K562 (cell line): ENCODE results near the gene GPRIN3. TPM values are rescaled to one million over a fixed set of nuclear protein-coding genes. Genes with fewer than 3 reads are reported as not detected.

Source experiments
- ATAC-seq: fragments of 200-7000 bp; cut with Tn5 transposase; 3 replicates; pipeline ENCODE4 v1.9.1; 2020; ENCODE audit warnings: moderate library complexity
- BruUV-seq: library from RNA; stranded (reverse); fragments of 400-500 nt; replicated peaks from 2 replicates; lab custom pipeline; 2021; lab: Mats Ljungman, UMichigan
- CTCF ChIA-PET: fragments of 300-600 bp; formaldehyde crosslinking; extraction: SDS; loops from one replicate; lab custom pipeline; 2021; ENCODE audit warnings: low intra/inter-chr PET ratio; lab: Yijun Ruan, JAX
- POLR2A ChIA-PET: fragments of 300-600, 350-650 bp; sonication (Branson Sonifier 250); formaldehyde crosslinking; extraction: SDS; loops from one replicate; lab custom pipeline; 2021; ENCODE audit warnings: antibody characterized with exemption, inconsistent platforms; lab: Yijun Ruan, JAX
- DNase-seq, 4 experiments: peaks; one replicate each; pipeline versions ENCODE4 v3.0.0 to v3.0.0-alpha.2; 2011 to 2018; ENCODE audit warnings: low spot score in 3 of 4, mixed read lengths in 3 of 4; ENCODE audit errors: extremely low read depth in 1 of 4
- FAIRE-seq: peaks from 2 replicates; lab custom pipeline; 2011; peaks lifted over from hg19 to GRCh38; lab: Jason Lieb, UNC
- H2AFZ ChIP-seq: 2 replicates; pipeline ENCODE4 v1.6.0; 2011; ENCODE audit warnings: low read depth, low read length, control low read depth, inconsistent platforms
- H3K27ac ChIP-seq: fragments of 200-600 bp; 3 replicates; pipeline ENCODE4 v1.8.0; 2011; ENCODE audit warnings: low read depth, mild to moderate bottlenecking, control low read depth, inconsistent platforms, low read length, moderate library complexity, mixed read lengths; ENCODE audit errors: extremely low read depth
- H3K27me3 ChIP-seq, 2 experiments: fragments of 300-600 bp in 1 of 2; 2 replicates in 1 of 2; 3 replicates in 1 of 2; pipeline versions ENCODE4 v1.6.0 to v1.8.0; 2011; ENCODE audit warnings: inconsistent platforms in 2 of 2, low read length in 2 of 2, mild to moderate bottlenecking in 1 of 2, mixed read lengths in 1 of 2, moderate library complexity in 1 of 2; ENCODE audit not compliant: control insufficient read depth in 2 of 2, insufficient read depth in 2 of 2
- H3K36me3 ChIP-seq: fragments of 300-600 bp; 3 replicates; pipeline ENCODE4 v1.8.0; 2011; ENCODE audit warnings: mild to moderate bottlenecking, low read length, inconsistent platforms; ENCODE audit not compliant: control insufficient read depth, insufficient read depth
- H3K4me1 ChIP-seq, 2 experiments: fragments of 200-600 bp in 1 of 2; replicated peaks in 1 of 2; 2 replicates in 1 of 2; 3 replicates in 1 of 2; pipeline versions ENCODE4 v1.5.1 to v1.8.0; 2011; ENCODE audit warnings: inconsistent platforms in 2 of 2, low read length in 2 of 2, mild to moderate bottlenecking in 1 of 2, mixed read lengths in 1 of 2, moderate library complexity in 1 of 2; ENCODE audit not compliant: control insufficient read depth in 2 of 2, insufficient read depth in 2 of 2
- H3K4me2 ChIP-seq: 2 replicates; pipeline ENCODE4 v1.6.1; 2011; ENCODE audit warnings: low read length, control low read depth, inconsistent platforms, mixed read lengths; ENCODE audit not compliant: insufficient read depth
- H3K4me3 ChIP-seq: fragments of 200-600 bp; sonication (generic), shearing (Covaris generic); 2 replicates; pipeline ENCODE4 v1.5.1; 2016; ENCODE audit warnings: control low read depth, inconsistent platforms
- H3K79me2 ChIP-seq: fragments of 200-600 bp; 3 replicates; pipeline ENCODE4 v1.8.0; 2011; ENCODE audit warnings: low read length, inconsistent platforms; ENCODE audit not compliant: control insufficient read depth, insufficient read depth
- H3K9ac ChIP-seq, 2 experiments: 2 replicates each; pipeline versions ENCODE4 v1.6.0 to v1.6.1; 2011; ENCODE audit warnings: low read depth in 2 of 2, low read length in 2 of 2, control low read depth in 1 of 2, inconsistent platforms in 1 of 2, mild to moderate bottlenecking in 1 of 2, mixed read lengths in 1 of 2; ENCODE audit not compliant: insufficient read depth in 1 of 2
- H3K9me1 ChIP-seq: one replicate; pipeline ENCODE4 v1.6.0; 2011; ENCODE audit warnings: inconsistent platforms, mild to moderate bottlenecking, low read length, moderate library complexity; ENCODE audit not compliant: control insufficient read depth, insufficient read depth
- H3K9me3 ChIP-seq: replicated peaks from 2 replicates; pipeline ENCODE4 v1.5.1; 2011; ENCODE audit warnings: low read depth, low read length, inconsistent platforms; ENCODE audit not compliant: control insufficient read depth, insufficient read depth
- H4K20me1 ChIP-seq: replicated peaks from 2 replicates; pipeline ENCODE4 v1.6.1; 2011; ENCODE audit warnings: low read length, inconsistent platforms, mixed read lengths; ENCODE audit not compliant: control insufficient read depth, insufficient read depth
- CBFB ChIP-seq: sonication (generic); formaldehyde crosslinking; IDR thresholded peaks from 2 replicates; pipeline ENCODE4 v1.4.0; 2020; ENCODE audit warnings: mild to moderate bottlenecking, missing genetic modification reagents
- CHD2 ChIP-seq: IDR thresholded peaks from 2 replicates; pipeline ENCODE4 v1.6.1; 2011; ENCODE audit warnings: low read depth, low read length
- HBP1 ChIP-seq: fragments of 450-650 bp; formaldehyde crosslinking; IDR thresholded peaks from 2 replicates; pipeline ENCODE4 v1.4.0; 2022; ENCODE audit warnings: missing genetic modification characterization
- MAFK ChIP-seq: IDR thresholded peaks from 2 replicates; pipeline ENCODE4 v1.6.1; 2011; ENCODE audit warnings: low read length, improper control_type of control experiment
- RBM39 ChIP-seq: fragments of 200-400 bp; formaldehyde crosslinking; optimal IDR thresholded peaks from 2 replicates; pipeline ENCODE3; 2018; ENCODE audit warnings: low read depth, low read length
- REST ChIP-seq, 2 experiments: fragments of 450-650 bp; formaldehyde crosslinking in 1 of 2; IDR thresholded peaks; 2 replicates each; pipeline versions ENCODE4 v1.4.0 to v1.6.1; 2014 to 2020; ENCODE audit warnings: mild to moderate bottlenecking in 2 of 2, borderline replicate concordance in 1 of 2, low read depth in 1 of 2
- RFX1 ChIP-seq: fragments of 450-650 bp; IDR thresholded peaks from 2 replicates; pipeline ENCODE4 v1.6.1; 2016; ENCODE audit warnings: mild to moderate bottlenecking, moderate library complexity
- ZNF232 ChIP-seq: sonication (generic); formaldehyde crosslinking; IDR thresholded peaks from 2 replicates; pipeline ENCODE4 v1.8.0; 2022; ENCODE audit warnings: mild to moderate bottlenecking, missing genetic modification reagents
- ZNF324 ChIP-seq: fragments of 250-450 bp; sonication (Bioruptor Pico); IDR thresholded peaks from 2 replicates; pipeline ENCODE4 v1.4.0; 2020; ENCODE audit warnings: mild to moderate bottlenecking
- ZNF699 ChIP-seq: fragments of 250-450 bp; sonication (Bioruptor Pico); IDR thresholded peaks from 2 replicates; pipeline ENCODE4 v1.8.0; 2021; ENCODE audit warnings: mild to moderate bottlenecking, moderate library complexity; ENCODE audit not compliant: insufficient replicate concordance
- WGBS: fragments of 100-300 bp; shearing (Covaris generic); methylation state at CpG from one replicate; pipeline ENCODE4 v1.1.6; 2016; ENCODE audit warnings: low coverage, mixed read lengths; ENCODE audit not compliant: insufficient coverage; ENCODE audit errors: missing lambda C conversion rate; 5-methylcytosine and 5-hydroxymethylcytosine counted together
- in situ Hi-C: fragments of 300-500 bp; cut with MboI; formaldehyde crosslinking; loops from 4 replicates; pipeline ENCODE4 v1.15.0; 2018; ENCODE audit warnings: inconsistent platforms, mixed read lengths
- intact Hi-C: fragments of 100-400 bp; cut with micrococcal nuclease; formaldehyde crosslinking; loops from 2 replicates; pipeline ENCODE4 v1.14.2; 2022
- polyA plus RNA-seq, 8 experiments: library from polyadenylated mRNA; depleted of rRNA in 4 of 8; stranded (reverse) in 5 of 8; unstranded in 3 of 8; fragments of >200 nt; fragmentation: Nextera tagmentation in 2 of 8; fragmentation: Illumina TruSeq in 1 of 8; extraction: Ambion mirVana in 2 of 8; extraction: Trizol in 1 of 8; gene quantifications; 2 replicates each; pipeline versions ENCODE4 v1.2.1 to v1.2.3, GENCODE V29; 2011 to 2014; ENCODE audit warnings: inconsistent platforms in 1 of 8, missing spikeins in 1 of 8
- total RNA-seq, 7 experiments: library from RNA; depleted of rRNA in 6 of 7; stranded (reverse); fragments of >200 nt in 6 of 7; fragmentation: Illumina TruSeq in 2 of 7; extraction: Trizol in 2 of 7; gene quantifications; 2 replicates each; pipeline versions ENCODE4 v1.2.1 to v1.2.3, GENCODE V29; 2011 to 2021; ENCODE audit warnings: low replicate concordance in 1 of 7

GPRIN3 gene
- total and polyA plus RNA-seq, 9 of the 15 experiments (the other 6 are each of a cell fraction or from before 2014, with no cell fraction given) = 0.02 TPM; not detected in 8

- Histone ChIP-seq H3K4me2 (no peak overlapping the region), H3K36me3 (no peaks in the 10 kb centered on the region), H3K9me1 (no peaks in the 10 kb centered on the region), H3K27me3 (no peaks in the 10 kb centered on the region), H3K9me3 (no peaks in the 10 kb centered on the region), H3K4me3 (no peak overlapping the region), H3K27ac (no peak overlapping the region), H3K9ac (no peak overlapping the region), H3K4me1 (no peaks in the 10 kb centered on the region), H2AFZ (no peak overlapping the region), H4K20me1 (no peaks in the 10 kb centered on the region), H3K79me2 (no peaks in the 10 kb centered on the region)
- ATAC-seq (no peak), DNase-seq (no peak), FAIRE-seq (no peak)
- TF ChIP-seq HBP1 (CRISPR knock-in tag) (no peak), RFX1 (no peak), ZNF699 (CRISPR knock-in tag) (no peak), ZNF324 (CRISPR knock-in tag) (no peak), CHD2 (no peak), MAFK (no peak), REST (IDR thresholded peaks at IDR 0.05; ENCODE audit: borderline replicate concordance) (no peak), REST (CRISPR knock-in tag; IDR thresholded peaks at IDR 0.05; ENCODE audit: low read depth) (no peak), CBFB (CRISPR knock-in tag) (no peak), ZNF232 (CRISPR knock-in tag) (no peak), RBM39 (no peak)
- ChIA-PET CTCF (no interaction called here), POLR2A (interaction anchor here (0.6 kb wide), 1 partner anchor 354 kb away, joined by 3 read pairs; no protein-coding TSS in a partner anchor)
- intact Hi-C loops = no loop called here
- no TSS peak for BruUV-seq
- in situ Hi-C loops = no loop called here
- 0% methylated on average over 3 of the region's 3 CpGs for WGBS
Observed at GRCh38 chr4:89316931-89317366, 9.3 kb upstream of the GPRIN3 start.
